ENCODE measurements around the gene DNMT1. TPM values are rescaled to one million over a fixed set of nuclear protein-coding genes. Genes with fewer than 3 reads are reported as not detected.
A peak's percentile ranks its signal among the peaks of the same experiment; 100 is the strongest.

DNMT1 gene
- total RNA-seq, 1 experiment from 2014 or later: 259 TPM

DNA sequence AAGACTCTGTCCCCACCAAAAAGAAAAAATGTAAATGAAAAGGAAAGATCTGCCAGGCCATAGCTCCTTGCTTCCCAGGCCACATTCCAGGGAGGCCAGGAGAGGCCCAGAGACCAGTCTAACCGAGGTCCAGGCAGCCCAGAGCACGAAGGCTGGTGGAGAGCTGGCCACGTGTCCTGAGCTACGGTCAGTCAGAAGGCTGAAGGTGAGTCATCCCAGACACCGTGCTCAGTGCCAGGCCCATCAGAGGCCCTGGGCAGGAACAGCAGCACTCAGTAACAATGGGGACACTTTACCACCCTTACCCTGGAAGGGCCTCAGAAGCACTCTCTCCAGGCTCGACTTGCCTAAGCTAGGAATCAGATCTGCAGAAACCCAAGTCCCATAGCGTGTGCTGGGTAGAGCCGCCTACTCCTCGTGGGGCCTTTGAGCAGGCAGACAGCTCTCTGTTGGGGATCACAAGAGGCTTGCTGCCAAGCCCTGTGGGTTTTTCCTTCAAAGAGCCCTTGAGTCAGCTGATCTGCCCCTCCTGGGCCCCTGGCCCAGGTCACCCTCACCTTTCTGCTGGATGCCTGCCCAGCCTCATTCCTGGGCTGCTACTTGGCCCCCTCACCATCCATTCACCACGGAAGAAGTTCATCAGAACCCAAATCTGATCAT is 11.6 kb upstream of the DNMT1 start:
- peaks cover 21% of the 10 kb centered on the region for H3K4me1 ChIP-seq (ENCODE audit: insufficient read depth, low read length)
- H3K36me3 ChIP-seq (ENCODE audit: low read depth, low read length): no peaks in the 10 kb centered on the region
- no peaks in the 10 kb centered on the region for H3F3A ChIP-seq (ENCODE audit: low read length, unreplicated experiment)
- H3K4me2 ChIP-seq (ENCODE audit: low read length): no peak overlapping the region
- H3K9me3 ChIP-seq (ENCODE audit: low read length): no peaks in the 10 kb centered on the region
- H4K20me1 ChIP-seq (ENCODE audit: low read length): no peaks in the 10 kb centered on the region
- H3K9me2 ChIP-seq (replicated peaks; ENCODE audit: low read length): no peaks in the 10 kb centered on the region
- H3K79me2 ChIP-seq (ENCODE audit: low read length): no peaks in the 10 kb centered on the region
- BruUV-seq (replicated peaks): no TSS peak
- H3K27ac ChIP-seq (ENCODE audit: low read length): no peak overlapping the region
- no peak overlapping the region for H2AFZ ChIP-seq (ENCODE audit: low read length)
- TF ChIP-seq EZH2 (IDR thresholded peaks at IDR 0.05; ENCODE audit: low read length, unreplicated experiment) (no peak), EZH2phosphoT487 (IDR thresholded peaks at IDR 0.05; ENCODE audit: borderline replicate concordance, low read length) (no peak), CTCF (conservative IDR thresholded peaks at IDR 0.05; ENCODE audit: low read depth, low read length) (no peak)
- ChIA-PET CTCF (interaction anchor here (1.0 kb wide), 1 partner anchor 276 kb away, joined by 3 read pairs; no protein-coding TSS in a partner anchor), POLR2A (ENCODE audit: unreplicated experiment) (no interaction called here)
- ATAC-seq: peak; percentile 72
- H3K4me3 ChIP-seq (ENCODE audit: low read length): no peak overlapping the region
- H3K27me3 ChIP-seq (ENCODE audit: low read length): no peaks in the 10 kb centered on the region
- DNase-seq: peak; percentile 51
- H3K9ac ChIP-seq (ENCODE audit: low read length): no peak overlapping the region
- intact Hi-C loops (cut with micrococcal nuclease): no loop called here

DNA sequence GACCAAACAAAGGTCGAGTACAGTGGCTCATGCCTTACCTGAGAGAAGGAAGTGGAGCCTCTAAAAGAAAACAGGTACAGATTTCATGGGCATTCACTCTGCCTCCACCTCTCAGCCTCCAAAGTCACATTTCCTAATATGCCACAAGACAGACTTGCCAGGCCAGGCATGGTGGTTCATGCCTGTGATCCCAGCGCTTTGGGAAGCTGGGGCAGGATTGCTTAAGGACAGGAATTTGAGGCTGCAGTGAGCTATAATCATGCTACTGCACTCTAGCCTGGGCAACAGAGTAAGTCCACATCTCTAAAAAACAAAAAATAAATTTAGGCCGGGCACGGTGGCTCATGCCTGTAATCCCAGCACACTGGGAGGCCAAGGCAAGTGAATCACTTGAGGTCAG is 10.9 kb upstream of the DNMT1 start:
- no peaks in the 10 kb centered on the region for H3K79me2 ChIP-seq (ENCODE audit: low read length)
- H3K4me3 ChIP-seq (ENCODE audit: low read length): no peak overlapping the region
- intact Hi-C loops (cut with micrococcal nuclease): no loop called here
- no peaks in the 10 kb centered on the region for H4K20me1 ChIP-seq (ENCODE audit: low read length)
- H3K4me2 ChIP-seq (ENCODE audit: low read length): no peak overlapping the region
- H2AFZ ChIP-seq (ENCODE audit: low read length): no peak overlapping the region
- ATAC-seq (no peak), DNase-seq (no peak)
- no peaks in the 10 kb centered on the region for H3K9me2 ChIP-seq (replicated peaks; ENCODE audit: low read length)
- H3K36me3 ChIP-seq (ENCODE audit: low read depth, low read length): no peaks in the 10 kb centered on the region
- no peaks in the 10 kb centered on the region for H3F3A ChIP-seq (ENCODE audit: low read length, unreplicated experiment)
- H3K4me1 ChIP-seq (ENCODE audit: insufficient read depth, low read length): peaks cover 21% of the 10 kb centered on the region
- no peak overlapping the region for H3K9ac ChIP-seq (ENCODE audit: low read length)
- BruUV-seq (replicated peaks): no TSS peak
- no peaks in the 10 kb centered on the region for H3K27me3 ChIP-seq (ENCODE audit: low read length)
- ChIA-PET CTCF (interaction anchor here (1.0 kb wide), 1 partner anchor 275 kb away, joined by 3 read pairs; no protein-coding TSS in a partner anchor), POLR2A (ENCODE audit: unreplicated experiment) (no interaction called here)
- no peaks in the 10 kb centered on the region for H3K9me3 ChIP-seq (ENCODE audit: low read length)
- H3K27ac ChIP-seq (ENCODE audit: low read length): no peak overlapping the region
- TF ChIP-seq EZH2phosphoT487 (IDR thresholded peaks at IDR 0.05; ENCODE audit: borderline replicate concordance, low read length) (no peak), EZH2 (IDR thresholded peaks at IDR 0.05; ENCODE audit: low read length, unreplicated experiment) (no peak), CTCF (conservative IDR thresholded peaks at IDR 0.05; ENCODE audit: low read depth, low read length) (no peak)

DNA sequence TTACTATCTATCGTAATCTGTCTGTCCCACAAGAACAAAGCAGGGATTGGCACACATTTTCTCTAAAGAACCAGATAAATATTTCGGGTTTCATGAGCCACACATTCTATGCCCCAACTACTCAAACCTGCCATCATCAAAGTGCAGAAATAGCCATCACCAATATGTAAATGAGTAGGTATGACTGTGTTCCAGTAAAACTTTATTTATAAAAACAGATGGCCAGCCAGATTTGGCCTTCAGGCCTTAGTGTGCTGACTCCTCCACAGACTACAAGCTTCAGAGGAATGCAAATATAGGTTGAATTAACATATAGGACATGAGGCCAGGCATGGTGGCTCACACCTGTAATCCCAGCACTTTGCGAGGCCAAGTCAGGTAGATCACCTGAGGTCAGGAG is 8.9 kb upstream of the DNMT1 start:
- Histone ChIP-seq H3K79me2 (ENCODE audit: low read length) (no peaks in the 10 kb centered on the region), H3K9ac (ENCODE audit: low read length) (no peak overlapping the region), H3K4me2 (ENCODE audit: low read length) (no peak overlapping the region), H3K9me2 (replicated peaks; ENCODE audit: low read length) (no peaks in the 10 kb centered on the region), H3K36me3 (ENCODE audit: low read depth, low read length) (no peaks in the 10 kb centered on the region), H4K20me1 (ENCODE audit: low read length) (no peaks in the 10 kb centered on the region), H3F3A (ENCODE audit: low read length, unreplicated experiment) (no peaks in the 10 kb centered on the region), H3K9me3 (ENCODE audit: low read length) (no peaks in the 10 kb centered on the region), H3K27ac (ENCODE audit: low read length) (no peak overlapping the region), H2AFZ (ENCODE audit: low read length) (no peak overlapping the region), H3K27me3 (ENCODE audit: low read length) (no peaks in the 10 kb centered on the region), H3K4me3 (ENCODE audit: low read length) (no peak overlapping the region), H3K4me1 (ENCODE audit: insufficient read depth, low read length) (peaks cover 10% of the 10 kb centered on the region)
- DNase-seq (no peak), ATAC-seq (no peak)
- ChIA-PET POLR2A (ENCODE audit: unreplicated experiment) (no interaction called here), CTCF (no interaction called here)
- TF ChIP-seq EZH2 (IDR thresholded peaks at IDR 0.05; ENCODE audit: low read length, unreplicated experiment): no peak
- no peak for TF ChIP-seq EZH2phosphoT487 (IDR thresholded peaks at IDR 0.05; ENCODE audit: borderline replicate concordance, low read length)
- no peak for TF ChIP-seq CTCF (conservative IDR thresholded peaks at IDR 0.05; ENCODE audit: low read depth, low read length)
- intact Hi-C loops (cut with micrococcal nuclease): no loop called here
- BruUV-seq (replicated peaks): no TSS peak

All from PC-3 (cell line).